Esophagus (tissue), 2 donors: ENCODE measurements around the gene SFMBT2. TPM values are rescaled to one million over a fixed set of nuclear protein-coding genes. Genes with fewer than 3 reads are reported as not detected.
"Not testable (repeated sequence)": the region's sequence is repeated elsewhere in the genome, so short reads cannot be mapped to it uniquely, and the experiment has no call there.

Source experiments
- H3K27ac ChIP-seq, 2 donors: one replicate each; pipeline ENCODE4 v1.5.1; 2013; ENCODE audit warnings: low read depth in 2 of 2, mild to moderate bottlenecking in 2 of 2, inconsistent platforms in 1 of 2, low read length in 1 of 2, moderate library complexity in 1 of 2
- H3K27me3 ChIP-seq, 2 donors: one replicate each; pipeline ENCODE4 v1.6.1; 2013; ENCODE audit warnings: low read length in 2 of 2, control low read depth in 1 of 2, mild to moderate bottlenecking in 1 of 2; ENCODE audit not compliant: insufficient read depth in 2 of 2, control insufficient read depth in 1 of 2
- H3K36me3 ChIP-seq, 2 donors: one replicate each; pipeline ENCODE4 v1.6.1; 2013; ENCODE audit warnings: low read length in 1 of 2; ENCODE audit not compliant: control insufficient read depth in 2 of 2, insufficient read depth in 2 of 2
- H3K4me1 ChIP-seq, 2 donors: one replicate each; pipeline ENCODE4 v1.6.1; 2013; ENCODE audit warnings: low read length in 1 of 2; ENCODE audit not compliant: control insufficient read depth in 2 of 2, insufficient read depth in 2 of 2
- H3K4me3 ChIP-seq, 2 donors: one replicate each; pipeline ENCODE4 v1.5.1; 2013; ENCODE audit warnings: low read length in 2 of 2, mild to moderate bottlenecking in 2 of 2, low read depth in 1 of 2, moderate library complexity in 1 of 2
- H3K9me3 ChIP-seq, 2 donors: one replicate each; pipeline ENCODE4 v1.6.1; 2013; ENCODE audit warnings: mild to moderate bottlenecking in 2 of 2, low read depth in 1 of 2, low read length in 1 of 2, moderate library complexity in 1 of 2; ENCODE audit not compliant: control insufficient read depth in 2 of 2, insufficient read depth in 1 of 2
- WGBS, 2 donors: extraction: QIAGEN DNeasy Blood & Tissue Kit; methylation state at CpG; one replicate each; pipeline ENCODE4 v1.1.7; 2013; 5-methylcytosine and 5-hydroxymethylcytosine counted together
- polyA plus RNA-seq, 2 donors: library from polyadenylated mRNA; stranded (reverse); fragments of 200-250 nt; gene quantifications; one replicate each; pipeline ENCODE4 v1.2.3, GENCODE V29; 2013
- donor health status: healthy with polysubstance abuse.
- donor health status: Bipolar disorder and iron deficiency.

SFMBT2 gene
- polyA plus RNA-seq, 2 donors: 0.45 to 0.55 TPM

DNA sequence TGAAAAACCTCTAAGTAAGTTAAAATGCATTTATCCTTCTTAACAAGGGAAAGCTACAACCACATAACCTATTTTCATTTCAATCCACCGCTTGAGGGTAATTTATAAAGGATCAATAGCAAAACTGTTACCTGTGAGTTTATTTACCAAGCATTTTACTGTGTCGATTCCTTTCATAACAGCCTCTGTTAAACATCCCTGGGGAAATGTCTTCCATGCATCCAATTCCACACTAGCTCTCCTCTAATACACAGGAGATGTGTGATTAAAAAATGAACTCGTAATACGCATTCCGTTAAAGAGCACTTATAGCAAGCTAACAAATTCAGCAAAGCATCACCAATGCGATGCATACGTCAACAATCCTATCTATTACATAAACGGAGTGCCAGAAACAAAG, 185.7 kb downstream of the SFMBT2 start:
- 89 to 91% methylated on average over 8 of the region's 8 CpGs for WGBS, 2 donors
- Histone ChIP-seq H3K4me3 (no peak overlapping the region), H3K27me3 (no peaks in the 10 kb centered on the region), H3K9me3 (peaks cover 0 to 5% of the 10 kb centered on the region in 2 donors), H3K36me3 (peaks cover 0 to 4% of the 10 kb centered on the region in 2 donors), H3K27ac (no peak overlapping the region), H3K4me1 (no peaks in the 10 kb centered on the region)

DNA sequence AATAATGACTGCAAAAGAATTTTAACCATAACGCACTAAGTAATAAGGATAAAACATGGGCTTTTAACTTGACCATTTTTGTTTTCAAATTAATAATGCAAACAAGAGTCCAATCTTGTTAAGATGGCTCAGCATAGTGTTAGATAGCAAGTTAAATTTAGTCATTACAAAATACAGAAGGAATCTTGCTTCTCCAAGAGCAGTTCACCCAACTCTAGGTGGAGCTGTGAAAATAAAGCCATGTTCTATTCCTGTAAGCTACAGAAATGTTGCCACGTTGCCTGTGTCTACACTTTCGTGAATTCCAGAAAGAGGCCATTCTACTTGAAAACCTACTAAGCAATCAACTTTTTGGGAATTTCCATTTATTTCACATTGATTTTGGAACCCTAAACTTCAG, 191.9 kb downstream of the SFMBT2 start:
- H3K36me3 ChIP-seq: no peaks in the 10 kb centered on the region
- H3K9me3 ChIP-seq: peaks cover 0 to under 1% of the 10 kb centered on the region in 2 donors
- 71 to 83% methylated on average over 3 of the region's 3 CpGs for WGBS, 2 donors
- H3K27me3 ChIP-seq: no peaks in the 10 kb centered on the region
- no peak overlapping the region for H3K4me3 ChIP-seq
- no peak overlapping the region for H3K27ac ChIP-seq
- H3K4me1 ChIP-seq: no peaks in the 10 kb centered on the region

DNA sequence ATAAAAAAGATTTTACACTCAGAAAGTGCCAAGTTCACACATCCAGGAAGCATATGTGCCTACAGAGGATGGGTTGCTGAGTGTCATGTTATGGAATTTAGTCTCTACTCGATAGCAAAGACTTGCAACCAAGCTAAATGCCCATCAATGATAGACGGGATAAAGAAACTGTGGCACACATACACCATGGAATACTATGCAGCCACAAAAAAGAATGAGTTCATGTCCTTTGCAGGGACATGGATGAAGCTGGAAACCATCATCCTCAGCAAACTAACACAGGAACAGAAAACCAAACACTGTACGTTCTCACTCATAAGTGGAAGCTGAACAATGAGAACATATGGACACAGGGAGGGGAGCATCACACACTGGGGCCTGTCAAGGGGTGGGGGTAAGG, 198.1 kb downstream of the SFMBT2 start:
- H3K9me3 ChIP-seq, H3K36me3 ChIP-seq, H3K4me1 ChIP-seq, H3K27ac ChIP-seq, H3K27me3 ChIP-seq, H3K4me3 ChIP-seq: not testable (repeated sequence)
- 96% methylated on average over 3 of the region's 3 CpGs for WGBS, 2 donors

DNA sequence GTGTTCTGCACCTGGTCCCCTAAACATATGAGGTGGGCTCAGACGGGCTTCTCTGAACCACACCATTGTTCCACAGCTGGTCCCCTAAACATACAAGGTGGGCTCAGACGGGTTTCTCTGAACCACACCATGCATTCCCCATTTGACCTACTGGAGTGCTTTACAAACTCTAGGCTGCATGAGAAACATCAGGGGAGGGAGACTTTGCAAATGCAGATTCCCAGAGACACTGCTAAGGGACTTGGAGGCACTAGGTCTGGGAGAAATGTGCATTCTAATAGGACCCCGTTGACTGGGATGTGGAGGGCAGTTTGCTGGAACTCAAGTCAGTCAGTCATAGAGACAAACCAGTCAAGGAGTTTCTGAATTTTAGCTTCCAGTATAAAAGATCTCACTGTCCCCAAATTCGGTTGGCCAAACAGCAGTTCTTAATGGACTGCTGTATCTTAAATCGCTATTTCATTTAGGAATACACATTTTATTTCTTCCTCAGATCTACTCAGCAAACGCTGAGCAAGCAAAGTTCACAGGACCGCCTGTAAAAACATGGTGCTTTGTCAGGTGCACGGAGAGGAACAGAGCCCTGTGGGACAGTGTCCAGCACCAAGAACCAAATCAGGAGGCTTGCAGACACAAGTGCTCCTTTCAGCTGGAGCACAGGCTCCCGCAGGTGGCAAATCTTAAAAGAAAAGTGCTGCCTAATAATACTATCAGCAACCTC, 198.8 kb downstream of the SFMBT2 start:
- Histone ChIP-seq H3K9me3 (no peaks in the 10 kb centered on the region), H3K27ac (no peak overlapping the region), H3K27me3 (no peaks in the 10 kb centered on the region), H3K4me3 (no peak overlapping the region), H3K4me1 (no peaks in the 10 kb centered on the region), H3K36me3 (peaks cover 0 to 3% of the 10 kb centered on the region in 2 donors)
- WGBS, 2 donors: 84% methylated on average over 9 of the region's 9 CpGs

DNA sequence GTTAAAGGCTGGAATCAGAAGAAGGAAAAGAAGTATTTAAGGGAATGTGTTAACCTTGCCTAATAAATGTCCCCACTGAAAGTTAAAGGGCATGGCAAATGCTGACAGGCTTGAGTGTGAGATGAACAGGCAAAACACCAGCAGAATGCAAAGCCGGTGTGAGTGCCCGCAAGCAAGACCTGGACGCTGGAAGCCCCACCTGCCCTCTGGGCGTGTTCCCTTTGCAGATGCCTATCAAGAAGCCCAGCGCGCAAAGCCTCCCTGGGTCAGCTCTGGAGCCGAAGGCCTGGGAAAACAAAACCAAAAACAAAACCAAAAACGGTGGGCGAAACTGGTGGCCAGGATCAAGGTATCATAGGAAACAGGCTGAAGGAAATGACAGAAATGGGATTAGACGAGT, 200.3 kb downstream of the SFMBT2 start:
- WGBS, 2 donors: 87 to 88% methylated on average over 10 of the region's 10 CpGs
- Histone ChIP-seq H3K9me3 (no peaks in the 10 kb centered on the region), H3K27me3 (no peaks in the 10 kb centered on the region), H3K4me3 (no peak overlapping the region), H3K4me1 (no peaks in the 10 kb centered on the region), H3K27ac (no peak overlapping the region), H3K36me3 (peaks cover 0 to 3% of the 10 kb centered on the region in 2 donors)

DNA sequence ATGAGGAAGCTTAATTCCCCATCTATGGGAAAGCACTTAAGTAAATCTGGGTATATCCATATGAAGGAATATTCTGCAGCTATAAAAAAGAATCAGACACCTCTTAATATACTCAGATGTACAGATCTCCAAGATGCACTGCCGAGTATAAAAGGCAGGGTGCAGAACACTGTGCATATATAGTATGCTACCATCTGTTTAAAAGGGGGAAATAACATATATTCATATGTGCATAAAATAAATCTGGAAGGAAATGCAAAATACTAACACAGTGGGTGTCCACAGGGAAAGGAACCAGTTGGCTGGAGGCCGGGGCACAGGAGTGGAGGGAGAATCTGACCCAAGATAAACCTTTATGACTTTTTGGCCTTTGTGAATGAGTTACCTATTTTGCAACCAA, 201.4 kb downstream of the SFMBT2 start:
- no peaks in the 10 kb centered on the region for H3K27me3 ChIP-seq
- H3K36me3 ChIP-seq: peaks cover 0 to 3% of the 10 kb centered on the region in 2 donors
- no peaks in the 10 kb centered on the region for H3K9me3 ChIP-seq
- H3K4me1 ChIP-seq: no peaks in the 10 kb centered on the region
- 94 to 95% methylated on average over 2 of the region's 2 CpGs for WGBS, 2 donors
- no peak overlapping the region for H3K27ac ChIP-seq
- no peak overlapping the region for H3K4me3 ChIP-seq

DNA sequence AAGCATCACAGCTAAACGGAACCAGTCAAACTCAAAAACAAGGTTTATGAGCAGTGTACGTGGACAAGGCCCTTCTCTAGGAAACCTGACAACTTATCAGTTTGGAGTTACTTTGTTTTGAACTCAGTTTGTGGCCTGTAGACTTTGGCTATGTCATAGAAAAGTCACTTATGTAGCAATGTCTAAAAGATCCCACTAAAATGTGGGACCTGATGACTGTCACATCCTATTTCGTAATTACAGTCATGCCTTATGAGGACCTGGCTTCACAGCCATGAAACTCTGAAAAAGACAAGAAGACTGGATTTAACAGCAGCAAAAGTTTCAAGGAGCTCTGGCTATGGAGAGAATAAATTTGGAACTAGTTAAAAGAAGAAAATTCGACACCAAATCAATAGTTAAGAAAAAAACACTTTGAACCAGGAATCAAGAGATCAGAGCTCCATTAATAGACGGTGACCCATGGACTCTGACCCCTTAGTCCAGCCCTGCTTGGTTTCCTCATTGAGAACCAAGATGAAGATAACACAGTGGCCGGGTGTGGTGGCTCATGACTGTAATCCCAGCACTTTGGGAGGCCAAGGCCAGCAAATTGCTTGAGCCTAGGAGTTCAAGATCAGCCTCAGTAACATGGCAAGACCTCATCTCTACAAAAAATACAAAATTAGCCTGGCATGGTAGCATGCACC, 204.3 kb downstream of the SFMBT2 start:
- Histone ChIP-seq H3K4me3 (no peak overlapping the region), H3K4me1 (no peaks in the 10 kb centered on the region), H3K36me3 (no peaks in the 10 kb centered on the region), H3K9me3 (no peaks in the 10 kb centered on the region), H3K27me3 (no peaks in the 10 kb centered on the region), H3K27ac (no peak overlapping the region)
- WGBS, 2 donors: 88 to 90% methylated on average over 6 of the region's 6 CpGs

DNA sequence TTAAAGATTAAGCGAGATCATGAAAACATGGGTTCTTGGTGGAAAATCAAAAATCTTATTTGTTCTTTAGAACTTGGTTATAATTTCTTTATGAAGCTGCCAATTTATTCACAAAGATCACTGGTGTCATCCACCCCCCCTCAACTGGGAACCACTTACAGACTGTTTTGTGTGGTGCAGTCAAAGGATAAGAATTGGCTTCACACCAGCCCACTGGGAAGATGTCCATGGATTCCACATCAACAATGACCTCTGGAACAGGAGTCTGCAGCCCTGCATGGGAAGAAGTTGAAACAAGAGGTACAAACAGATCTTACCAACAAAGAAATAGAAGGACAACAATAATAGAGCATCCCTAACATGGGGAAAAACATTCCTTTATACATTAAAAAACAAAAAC, 205.2 kb downstream of the SFMBT2 start:
- no peak overlapping the region for H3K4me3 ChIP-seq
- no peaks in the 10 kb centered on the region for H3K4me1 ChIP-seq
- H3K36me3 ChIP-seq: peaks cover 0 to 2% of the 10 kb centered on the region in 2 donors
- H3K27ac ChIP-seq: no peak overlapping the region
- H3K9me3 ChIP-seq: no peaks in the 10 kb centered on the region
- H3K27me3 ChIP-seq: no peaks in the 10 kb centered on the region
- 64 to 86% methylated on average over 1 of the region's 1 CpG for WGBS, 2 donors

DNA sequence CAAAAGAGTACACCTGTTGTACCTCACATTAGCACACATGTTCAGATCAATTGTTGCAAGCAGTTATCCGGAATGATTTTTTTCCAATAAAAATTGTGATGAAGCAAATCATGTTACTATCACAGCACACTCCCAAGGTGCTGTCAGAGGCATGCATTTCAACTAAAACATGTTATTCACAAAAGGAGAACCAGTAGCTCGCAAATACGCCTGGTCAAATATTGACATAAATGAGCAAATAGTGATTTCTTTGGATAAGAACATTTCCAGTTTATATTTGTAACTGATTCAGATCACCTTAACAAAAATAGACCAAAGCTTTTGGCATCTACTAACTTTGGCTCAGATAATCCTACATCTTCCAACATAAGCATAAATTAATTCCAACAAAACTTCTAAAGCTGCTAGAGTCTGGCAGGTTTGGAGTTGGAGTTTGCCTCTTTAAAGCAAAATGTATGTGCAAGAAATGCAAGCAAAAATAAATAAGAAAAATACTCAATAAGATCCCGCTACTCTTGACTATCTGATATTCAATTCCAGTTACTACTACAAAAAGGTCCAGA, 208.0 kb downstream of the SFMBT2 start:
- no peaks in the 10 kb centered on the region for H3K27me3 ChIP-seq
- no peaks in the 10 kb centered on the region for H3K9me3 ChIP-seq
- no peak overlapping the region for H3K27ac ChIP-seq
- H3K36me3 ChIP-seq: peaks cover 0 to 2% of the 10 kb centered on the region in 2 donors
- H3K4me1 ChIP-seq: no peaks in the 10 kb centered on the region
- 55 to 59% methylated on average over 4 of the region's 4 CpGs for WGBS, 2 donors
- no peak overlapping the region for H3K4me3 ChIP-seq
